Measurements from ENCODE around the gene CFAP45.

- TF ChIP-seq POLR2AphosphoS5 (IDR thresholded peaks at IDR 0.05; ENCODE audit: low read depth, low read length) (no peak), CTCF (IDR thresholded peaks at IDR 0.05) (no peak), YY1 (IDR thresholded peaks at IDR 0.05; ENCODE audit: low read depth) (no peak), EZH2phosphoT487 (IDR thresholded peaks at IDR 0.05; ENCODE audit: borderline replicate concordance, low read depth) (no peak), RFX5 (IDR thresholded peaks at IDR 0.05; ENCODE audit: low read length) (no peak), TCF12 (IDR thresholded peaks at IDR 0.05) (no peak), EP300 (IDR thresholded peaks at IDR 0.05; ENCODE audit: borderline replicate concordance in 1 of 2, low read depth in 1 of 2, low read length in 1 of 2) (no peak), USF1 (IDR thresholded peaks at IDR 0.05; ENCODE audit: borderline replicate concordance, low read depth) (no peak), FOXM1 (IDR thresholded peaks at IDR 0.05; ENCODE audit: low read depth) (no peak), SMC3 (IDR thresholded peaks at IDR 0.05; ENCODE audit: low read depth, low read length) (no peak)
Measured at GRCh38 chr1:159825564-159825963, 74.4 kb downstream of the CFAP45 start.

All from SK-N-SH (cell line).